Liver (tissue), 9 donors: ENCODE measurements around the gene ANKRD45. TPM values are rescaled to one million over a fixed set of nuclear protein-coding genes. Genes with fewer than 3 reads are reported as not detected.

Source experiments
- DNase-seq: peaks from one replicate; pipeline ENCODE4 v3.0.0-alpha.2; 2017; ENCODE audit warnings: low spot score
- H3K27ac ChIP-seq, 2 donors: one replicate each; pipeline ENCODE4 v1.7.0; 2013; ENCODE audit warnings: inconsistent platforms in 2 of 2, low read length in 2 of 2, control low read depth in 1 of 2, low read depth in 1 of 2, mild to moderate bottlenecking in 1 of 2
- H3K27me3 ChIP-seq, 4 donors: one replicate each; pipeline versions ENCODE4 v1.6.1 to v1.7.0; 2013; ENCODE audit warnings: low read length in 3 of 4, inconsistent platforms in 1 of 4, mild to moderate bottlenecking in 1 of 4, moderate library complexity in 1 of 4; ENCODE audit not compliant: control insufficient read depth in 4 of 4, insufficient read depth in 4 of 4
- H3K36me3 ChIP-seq, 4 donors: one replicate each; pipeline versions ENCODE4 v1.6.1 to v1.7.0; 2013; ENCODE audit warnings: low read length in 3 of 4, mild to moderate bottlenecking in 3 of 4, low read depth in 1 of 4, moderate library complexity in 1 of 4; ENCODE audit not compliant: control insufficient read depth in 4 of 4, insufficient read depth in 3 of 4
- H3K4me1 ChIP-seq, 4 donors: one replicate each; pipeline versions ENCODE4 v1.6.1 to v1.7.0; 2013; ENCODE audit warnings: low read length in 3 of 4, mild to moderate bottlenecking in 3 of 4, moderate library complexity in 1 of 4; ENCODE audit not compliant: control insufficient read depth in 4 of 4, insufficient read depth in 4 of 4
- H3K4me3 ChIP-seq, 3 donors: one replicate each; pipeline versions ENCODE4 v1.6.1 to v1.7.0; 2013; ENCODE audit warnings: low read length in 3 of 3, control low read depth in 1 of 3, low read depth in 1 of 3, mild to moderate bottlenecking in 1 of 3
- H3K9ac ChIP-seq, 2 donors: one replicate each; pipeline ENCODE4 v1.7.0; 2013; ENCODE audit warnings: low read length in 2 of 2, mild to moderate bottlenecking in 2 of 2, moderate library complexity in 2 of 2, control low read depth in 1 of 2, low read depth in 1 of 2
- H3K9me3 ChIP-seq, 4 donors: one replicate each; pipeline versions ENCODE4 v1.6.1 to v1.7.0; 2013; ENCODE audit warnings: low read length in 3 of 4; ENCODE audit not compliant: control insufficient read depth in 4 of 4
- EGR1 ChIP-seq, 2 donors: IDR thresholded peaks; 2 replicates each; pipeline ENCODE4 v1.6.1; 2016 to 2018; ENCODE audit warnings: antibody characterized with exemption in 2 of 2, low read depth in 2 of 2
- FOXA1 ChIP-seq: IDR thresholded peaks from 2 replicates; pipeline ENCODE4 v1.6.1; 2016; ENCODE audit warnings: antibody characterized with exemption
- FOXA2 ChIP-seq: IDR thresholded peaks from 2 replicates; pipeline ENCODE4 v1.6.1; 2016; ENCODE audit warnings: antibody characterized with exemption
- GABPA ChIP-seq, 2 donors: IDR thresholded peaks in 1 of 2; conservative IDR thresholded peaks in 1 of 2; 2 replicates each; pipeline ENCODE4 v1.6.1; 2016; ENCODE audit warnings: antibody characterized with exemption in 2 of 2, mild to moderate bottlenecking in 1 of 2, moderate library complexity in 1 of 2
- HNF4A ChIP-seq, 2 donors: conservative IDR thresholded peaks; 2 replicates each; pipeline ENCODE4 v1.6.1; 2016; ENCODE audit warnings: antibody characterized with exemption in 2 of 2, mild to moderate bottlenecking in 2 of 2
- HNF4G ChIP-seq: IDR thresholded peaks from 2 replicates; pipeline ENCODE4 v1.6.1; 2016; ENCODE audit warnings: antibody characterized with exemption
- JUND ChIP-seq, 2 donors: IDR thresholded peaks; 2 replicates each; pipeline ENCODE4 v1.6.1; 2016; ENCODE audit warnings: antibody characterized with exemption in 2 of 2
- NR2F2 ChIP-seq: IDR thresholded peaks from 2 replicates; pipeline ENCODE4 v1.6.1; 2016; ENCODE audit warnings: antibody characterized with exemption
- RAD21 ChIP-seq, 2 donors: IDR thresholded peaks; 2 replicates each; pipeline ENCODE4 v1.6.1; 2016; ENCODE audit warnings: antibody characterized with exemption in 2 of 2, mild to moderate bottlenecking in 2 of 2
- REST ChIP-seq: IDR thresholded peaks from 2 replicates; pipeline ENCODE4 v1.6.1; 2016; ENCODE audit warnings: antibody characterized with exemption, mild to moderate bottlenecking
- RXRA ChIP-seq, 2 donors: IDR thresholded peaks; 2 replicates each; pipeline ENCODE4 v1.6.1; 2017 to 2018; ENCODE audit warnings: antibody characterized with exemption in 2 of 2, mild to moderate bottlenecking in 1 of 2
- SP1 ChIP-seq: IDR thresholded peaks from 2 replicates; pipeline ENCODE4 v1.6.1; 2018; ENCODE audit warnings: antibody characterized with exemption, mild to moderate bottlenecking
- TAF1 ChIP-seq: conservative IDR thresholded peaks from 2 replicates; pipeline ENCODE4 v1.6.1; 2016; ENCODE audit warnings: antibody characterized with exemption, mild to moderate bottlenecking
- YY1 ChIP-seq: IDR thresholded peaks from 2 replicates; pipeline ENCODE4 v1.6.1; 2016; ENCODE audit warnings: antibody characterized with exemption, mild to moderate bottlenecking
- WGBS: extraction: QIAGEN DNeasy Blood & Tissue Kit; methylation state at CpG from one replicate; pipeline ENCODE4 v1.1.7; 2013; 5-methylcytosine and 5-hydroxymethylcytosine counted together
- polyA plus RNA-seq, 2 donors: library from polyadenylated mRNA; stranded (reverse) in 1 of 2; unstranded in 1 of 2; fragments of 200-250 nt in 1 of 2; fragments of >200 nt in 1 of 2; fragmentation: Nextera tagmentation in 1 of 2; extraction: Ambion mirVana in 1 of 2; gene quantifications; one replicate each; pipeline versions ENCODE4 v1.2.1 to v1.2.3, GENCODE V29; 2013 to 2015
- total RNA-seq, 2 donors: library from RNA; depleted of rRNA; stranded (reverse); fragments of >200 nt; gene quantifications; one replicate each; pipeline ENCODE4 v1.2.3, GENCODE V29; 2014
- TF ChIP-seq, protein P1 (sequence below): IDR thresholded peaks from 2 replicates; pipeline ENCODE4 v1.6.1; 2016; ENCODE audit warnings: antibody characterized with exemption
- TF ChIP-seq, protein P2 (sequence below): IDR thresholded peaks from 2 replicates; pipeline ENCODE4 v1.6.1; 2016; ENCODE audit warnings: antibody characterized with exemption
- TF ChIP-seq, protein P3 (sequence below): fragments of 150-350 bp; IDR thresholded peaks from 2 replicates; pipeline ENCODE4 v1.5.1; 2017; ENCODE audit warnings: improper control_type of control experiment, low read depth, low read length; ENCODE audit not compliant: missing input control
- TF ChIP-seq, protein P4 (sequence below): IDR thresholded peaks from 2 replicates; pipeline ENCODE4 v1.6.1; 2016; ENCODE audit warnings: antibody characterized with exemption
- donor health status: healthy.
- donor health status: healthy.
- donor health status: healthy.
- donor health status: healthy.
- donor health status: healthy.

The ANKRD45 gene
- total and polyA plus RNA-seq, 4 donors = not detected

DNA sequence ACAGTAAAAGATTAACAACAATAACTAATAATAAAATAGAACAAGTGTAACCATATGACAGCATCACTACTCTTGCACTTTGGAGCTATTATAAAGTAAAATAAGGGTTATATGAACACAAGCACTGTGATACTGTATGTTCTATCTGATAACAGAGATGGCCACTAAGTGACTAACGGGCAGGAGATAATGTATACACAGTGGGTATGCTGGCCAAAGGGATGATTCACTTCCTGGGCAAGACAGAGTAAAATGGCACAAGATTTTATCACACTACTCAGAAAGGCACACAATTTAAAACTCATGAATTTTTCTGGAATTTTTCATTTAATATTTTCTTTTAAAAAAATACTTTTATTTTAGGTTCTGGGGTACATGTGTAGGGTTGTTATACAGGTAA lies 79.1 kb downstream of the ANKRD45 start:
- H3K9me3 ChIP-seq = no peaks in the 10 kb centered on the region
- WGBS = 74% methylated on average over 1 of the region's 1 CpG
- no peaks in the 10 kb centered on the region for H3K27me3 ChIP-seq
- TF ChIP-seq, protein P1, sequence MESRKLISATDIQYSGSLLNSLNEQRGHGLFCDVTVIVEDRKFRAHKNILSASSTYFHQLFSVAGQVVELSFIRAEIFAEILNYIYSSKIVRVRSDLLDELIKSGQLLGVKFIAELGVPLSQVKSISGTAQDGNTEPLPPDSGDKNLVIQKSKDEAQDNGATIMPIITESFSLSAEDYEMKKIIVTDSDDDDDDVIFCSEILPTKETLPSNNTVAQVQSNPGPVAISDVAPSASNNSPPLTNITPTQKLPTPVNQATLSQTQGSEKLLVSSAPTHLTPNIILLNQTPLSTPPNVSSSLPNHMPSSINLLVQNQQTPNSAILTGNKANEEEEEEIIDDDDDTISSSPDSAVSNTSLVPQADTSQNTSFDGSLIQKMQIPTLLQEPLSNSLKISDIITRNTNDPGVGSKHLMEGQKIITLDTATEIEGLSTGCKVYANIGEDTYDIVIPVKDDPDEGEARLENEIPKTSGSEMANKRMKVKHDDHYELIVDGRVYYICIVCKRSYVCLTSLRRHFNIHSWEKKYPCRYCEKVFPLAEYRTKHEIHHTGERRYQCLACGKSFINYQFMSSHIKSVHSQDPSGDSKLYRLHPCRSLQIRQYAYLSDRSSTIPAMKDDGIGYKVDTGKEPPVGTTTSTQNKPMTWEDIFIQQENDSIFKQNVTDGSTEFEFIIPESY = no peak
- TF ChIP-seq NR2F2 (no peak), JUND (IDR thresholded peaks at IDR 0.05) (no peak), HNF4G (no peak), EGR1 (IDR thresholded peaks at IDR 0.05; ENCODE audit: low read depth in 2 of 2) (no peak), YY1 (no peak), RAD21 (IDR thresholded peaks at IDR 0.05) (no peak), FOXA1 (no peak), RXRA (IDR thresholded peaks at IDR 0.05) (no peak)
- TF ChIP-seq, protein P2, sequence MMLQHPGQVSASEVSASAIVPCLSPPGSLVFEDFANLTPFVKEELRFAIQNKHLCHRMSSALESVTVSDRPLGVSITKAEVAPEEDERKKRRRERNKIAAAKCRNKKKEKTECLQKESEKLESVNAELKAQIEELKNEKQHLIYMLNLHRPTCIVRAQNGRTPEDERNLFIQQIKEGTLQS = no peak
- TF ChIP-seq, protein P3, sequence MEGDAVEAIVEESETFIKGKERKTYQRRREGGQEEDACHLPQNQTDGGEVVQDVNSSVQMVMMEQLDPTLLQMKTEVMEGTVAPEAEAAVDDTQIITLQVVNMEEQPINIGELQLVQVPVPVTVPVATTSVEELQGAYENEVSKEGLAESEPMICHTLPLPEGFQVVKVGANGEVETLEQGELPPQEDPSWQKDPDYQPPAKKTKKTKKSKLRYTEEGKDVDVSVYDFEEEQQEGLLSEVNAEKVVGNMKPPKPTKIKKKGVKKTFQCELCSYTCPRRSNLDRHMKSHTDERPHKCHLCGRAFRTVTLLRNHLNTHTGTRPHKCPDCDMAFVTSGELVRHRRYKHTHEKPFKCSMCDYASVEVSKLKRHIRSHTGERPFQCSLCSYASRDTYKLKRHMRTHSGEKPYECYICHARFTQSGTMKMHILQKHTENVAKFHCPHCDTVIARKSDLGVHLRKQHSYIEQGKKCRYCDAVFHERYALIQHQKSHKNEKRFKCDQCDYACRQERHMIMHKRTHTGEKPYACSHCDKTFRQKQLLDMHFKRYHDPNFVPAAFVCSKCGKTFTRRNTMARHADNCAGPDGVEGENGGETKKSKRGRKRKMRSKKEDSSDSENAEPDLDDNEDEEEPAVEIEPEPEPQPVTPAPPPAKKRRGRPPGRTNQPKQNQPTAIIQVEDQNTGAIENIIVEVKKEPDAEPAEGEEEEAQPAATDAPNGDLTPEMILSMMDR = no peak
- TF ChIP-seq, protein P4, sequence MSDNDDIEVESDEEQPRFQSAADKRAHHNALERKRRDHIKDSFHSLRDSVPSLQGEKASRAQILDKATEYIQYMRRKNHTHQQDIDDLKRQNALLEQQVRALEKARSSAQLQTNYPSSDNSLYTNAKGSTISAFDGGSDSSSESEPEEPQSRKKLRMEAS = no peak
- H3K9ac ChIP-seq = no peak overlapping the region
- H3K36me3 ChIP-seq = no peaks in the 10 kb centered on the region
- DNase-seq = no peak
- H3K4me3 ChIP-seq = no peak overlapping the region
- no peak overlapping the region for H3K27ac ChIP-seq
- no peaks in the 10 kb centered on the region for H3K4me1 ChIP-seq

- WGBS = 60% methylated on average over 1 of the region's 1 CpG
- no peak overlapping the region for H3K4me3 ChIP-seq
- no peaks in the 10 kb centered on the region for H3K36me3 ChIP-seq
- no peak overlapping the region for H3K27ac ChIP-seq
- DNase-seq = no peak
- H3K9ac ChIP-seq = no peak overlapping the region
- no peaks in the 10 kb centered on the region for H3K27me3 ChIP-seq
- no peaks in the 10 kb centered on the region for H3K9me3 ChIP-seq
- no peaks in the 10 kb centered on the region for H3K4me1 ChIP-seq
- no peak for TF ChIP-seq YY1
- TF ChIP-seq RXRA (IDR thresholded peaks at IDR 0.05) = no peak
- TF ChIP-seq TAF1 = no peak
- TF ChIP-seq HNF4G = no peak
- no peak for TF ChIP-seq GABPA (IDR thresholded peaks at IDR 0.05 in 1 of 2, conservative IDR thresholded peaks at IDR 0.05 in 1 of 2)
- TF ChIP-seq, protein P1 = no peak
- TF ChIP-seq SP1 = no peak
- TF ChIP-seq, protein P3 = no peak
- no peak for TF ChIP-seq RAD21 (IDR thresholded peaks at IDR 0.05)
- no peak for TF ChIP-seq JUND (IDR thresholded peaks at IDR 0.05)
- no peak for TF ChIP-seq HNF4A (conservative IDR thresholded peaks at IDR 0.05)
- no peak for TF ChIP-seq NR2F2
- no peak for TF ChIP-seq FOXA1
- TF ChIP-seq EGR1 (IDR thresholded peaks at IDR 0.05; ENCODE audit: low read depth in 2 of 2) = no peak
- TF ChIP-seq, protein P4 = no peak
- no peak for TF ChIP-seq REST
- TF ChIP-seq FOXA2 = no peak
These were observed 88.1 kb downstream of the ANKRD45 start for GRCh38 chr1:173581383-173582079.
